ENCODE measurements around the gene RBM19. TPM values are rescaled to one million over a fixed set of nuclear protein-coding genes. Genes with fewer than 3 reads are reported as not detected.

The RBM19 gene
- total and polyA plus RNA-seq, 2 donors (not counting 3 experiments of a cell fraction or from before 2014, with no cell fraction given), result 13.2 to 34.4 TPM

GRCh38 chr12:113959096-113959495 lies 7.0 kb downstream of the RBM19 start:
- intact Hi-C loops (cut with micrococcal nuclease) (no loop called here), dilution Hi-C loops (cut with MboI; ENCODE audit: extremely low pct_ligation_motif_present, low sequenced_read_pairs) (no loop called here)
- ChIA-PET CTCF (no interaction called here), POLR2A (no interaction called here)
- no peak overlapping the region for H3K27ac ChIP-seq (ENCODE audit: insufficient read depth, low read depth, low read length)
- no peaks in the 10 kb centered on the region for H3K9me1 ChIP-seq (replicated peaks; ENCODE audit: control insufficient read depth, extremely low read depth, insufficient read depth, low read length)
- no peak overlapping the region for H2AFZ ChIP-seq (ENCODE audit: low read depth, low read length)
- H3K27me3 ChIP-seq (ENCODE audit: control insufficient read depth in 2 of 2, insufficient read depth in 2 of 2, low read length in 2 of 2), result no peaks in the 10 kb centered on the region
- no peak overlapping the region for H3K9ac ChIP-seq (replicated peaks; ENCODE audit: extremely low read depth, insufficient read depth, low read length)
- FAIRE-seq (no peak), DNase-seq (ENCODE audit: low read depth, low spot score) (no peak)
- H3K4me3 ChIP-seq (replicated peaks in 1 of 3; ENCODE audit: insufficient read depth in 1 of 3, low read depth in 1 of 3, low read length in 3 of 3), result no peak overlapping the region
- peaks cover 9 to 41% of the 10 kb centered on the region in 2 experiments for H3K36me3 ChIP-seq (ENCODE audit: control insufficient read depth in 2 of 2, extremely low read depth in 1 of 2, insufficient read depth in 2 of 2, low read length in 2 of 2)
- no peak overlapping the region for H3K4me2 ChIP-seq (ENCODE audit: insufficient read depth, low read length)
- TF ChIP-seq FOS (IDR thresholded peaks at IDR 0.05; ENCODE audit: borderline replicate concordance, insufficient read depth, low read length) (no peak), EZH2 (IDR thresholded peaks at IDR 0.05; ENCODE audit: borderline replicate concordance, low read depth, low read length, severe bottlenecking) (no peak), MYC (IDR thresholded peaks at IDR 0.05; ENCODE audit: low read depth, low read length) (no peak), MAX (IDR thresholded peaks at IDR 0.05; ENCODE audit: insufficient read depth, insufficient read length) (no peak)
- no TSS peak for BruUV-seq (replicated peaks)
- no peaks in the 10 kb centered on the region for H3K4me1 ChIP-seq (ENCODE audit: control insufficient read depth, extremely low read depth, insufficient read depth, low read length)
- peaks cover 5% of the 10 kb centered on the region for H3K79me2 ChIP-seq (ENCODE audit: control insufficient read depth, insufficient read depth, low read length)
- no peaks in the 10 kb centered on the region for H4K20me1 ChIP-seq (replicated peaks; ENCODE audit: control insufficient read depth, extremely low read depth, insufficient read depth, low read length)
- no peaks in the 10 kb centered on the region for H3K9me3 ChIP-seq (replicated peaks; ENCODE audit: control insufficient read depth, insufficient read depth, low read length)

GRCh38 chr12:113958108-113958507 lies 8.0 kb downstream of the RBM19 start:
- Histone ChIP-seq H3K9me1 (replicated peaks; ENCODE audit: control insufficient read depth, extremely low read depth, insufficient read depth, low read length) (no peaks in the 10 kb centered on the region), H3K4me3 (replicated peaks in 1 of 3; ENCODE audit: insufficient read depth in 1 of 3, low read depth in 1 of 3, low read length in 3 of 3) (no peak overlapping the region), H3K27me3 (ENCODE audit: control insufficient read depth in 2 of 2, insufficient read depth in 2 of 2, low read length in 2 of 2) (no peaks in the 10 kb centered on the region), H4K20me1 (replicated peaks; ENCODE audit: control insufficient read depth, extremely low read depth, insufficient read depth, low read length) (no peaks in the 10 kb centered on the region), H3K27ac (ENCODE audit: insufficient read depth, low read depth, low read length) (no peak overlapping the region), H3K36me3 (ENCODE audit: control insufficient read depth in 2 of 2, extremely low read depth in 1 of 2, insufficient read depth in 2 of 2, low read length in 2 of 2) (peaks cover 9 to 41% of the 10 kb centered on the region in 2 experiments), H3K4me2 (ENCODE audit: insufficient read depth, low read length) (no peak overlapping the region), H3K79me2 (ENCODE audit: control insufficient read depth, insufficient read depth, low read length) (no peaks in the 10 kb centered on the region), H2AFZ (ENCODE audit: low read depth, low read length) (no peak overlapping the region), H3K4me1 (ENCODE audit: control insufficient read depth, extremely low read depth, insufficient read depth, low read length) (no peaks in the 10 kb centered on the region), H3K9ac (replicated peaks; ENCODE audit: extremely low read depth, insufficient read depth, low read length) (no peak overlapping the region), H3K9me3 (replicated peaks; ENCODE audit: control insufficient read depth, insufficient read depth, low read length) (no peaks in the 10 kb centered on the region)
- ChIA-PET CTCF (interaction anchor here (0.8 kb wide), 1 partner anchor 551 kb away, joined by 3 read pairs; no protein-coding TSS in a partner anchor), POLR2A (no interaction called here)
- dilution Hi-C loops (cut with MboI; ENCODE audit: extremely low pct_ligation_motif_present, low sequenced_read_pairs) (no loop called here), intact Hi-C loops (cut with micrococcal nuclease) (no loop called here)
- no peak for TF ChIP-seq GATA2 (IDR thresholded peaks at IDR 0.05; ENCODE audit: insufficient read depth, insufficient read length, low read depth, low read length)
- TF ChIP-seq POLR2AphosphoS5 (IDR thresholded peaks at IDR 0.05; ENCODE audit: insufficient read depth, low read depth, low read length), result no peak
- no peak for TF ChIP-seq CTCF (IDR thresholded peaks at IDR 0.05; ENCODE audit: extremely low read depth in 1 of 2, insufficient read depth in 1 of 2, low read depth in 1 of 2, low read length in 2 of 2)
- no peak for TF ChIP-seq POLR2A (IDR thresholded peaks at IDR 0.05; ENCODE audit: low read depth, low read length)
- TF ChIP-seq EZH2 (IDR thresholded peaks at IDR 0.05; ENCODE audit: borderline replicate concordance, low read depth, low read length, severe bottlenecking), result no peak
- TF ChIP-seq MYC (IDR thresholded peaks at IDR 0.05; ENCODE audit: low read depth, low read length), result no peak
- TF ChIP-seq FOS (IDR thresholded peaks at IDR 0.05; ENCODE audit: borderline replicate concordance, insufficient read depth, low read length), result no peak
- TF ChIP-seq JUN (IDR thresholded peaks at IDR 0.05; ENCODE audit: borderline replicate concordance, insufficient read depth, insufficient read length, low read depth), result no peak
- TF ChIP-seq MAX (IDR thresholded peaks at IDR 0.05; ENCODE audit: insufficient read depth, insufficient read length), result no peak
- DNase-seq (ENCODE audit: low read depth, low spot score) (no peak), FAIRE-seq (no peak)
- BruUV-seq (replicated peaks), result no TSS peak

Measured in endothelial cell of umbilical vein (primary cell).